Measurements from ENCODE around the gene IL11.

DNA sequence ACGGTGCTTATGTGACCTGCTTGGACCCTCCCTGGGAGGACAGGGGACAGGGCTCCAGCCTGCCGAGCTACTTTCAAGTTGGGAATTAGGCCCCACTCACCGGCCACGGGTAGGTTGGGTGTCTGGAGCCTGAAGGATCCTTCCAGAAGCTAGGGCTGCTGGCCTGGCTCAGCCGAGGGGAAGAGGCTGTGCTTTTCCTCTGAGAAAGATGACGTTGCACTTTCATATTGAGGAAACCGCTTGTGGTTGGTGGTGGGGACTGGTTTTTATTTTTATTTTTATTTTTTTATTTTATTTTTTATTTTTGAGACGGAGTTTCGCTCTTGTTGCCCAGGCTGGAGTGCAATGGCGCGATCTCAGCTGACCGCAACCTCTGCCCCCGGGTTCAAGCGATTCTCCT, 45.1 kb downstream of the IL11 start, which contains the start of gene TMEM150B:
- TF ChIP-seq CTCF (IDR thresholded peaks at IDR 0.05; ENCODE audit: poor library complexity) (no peak), EZH2 (IDR thresholded peaks at IDR 0.05; ENCODE audit: borderline replicate concordance) (no peak)

All from hepatocyte (in vitro differentiated cells).